Stimulated activated CD8-positive, alpha-beta memory T cell treated with anti-CD3 and anti-CD28 coated beads, Interleukin-15, amount 100 ng/mL, for 24 hours (primary cell): ENCODE measurements around the gene ZC3H12D.
"Not testable (repeated sequence)": the region's sequence is repeated elsewhere in the genome, so short reads cannot be mapped to it uniquely, and the experiment has no call there.

Experiments used
- DNase-seq: peaks from one replicate; pipeline ENCODE4 v3.0.0-alpha.2; 2020; ENCODE audit warnings: low read depth

The ZC3H12D gene

GRCh38 chr6:149484733-149485700 lies at the start of gene ZC3H12D:
ZC3H12D (minus strand) TSS chr6:149485014; CDS start chr6:149474543, 10,471 bp downstream.
- DNase-seq = no peak

- no peak for DNase-seq
These were observed 44.8 kb upstream of the ZC3H12D start for GRCh38 chr6:149529650-149530049.

- DNase-seq = no peak
These were observed 30.7 kb upstream of the ZC3H12D start for GRCh38 chr6:149515494-149515893.

- DNase-seq = no peak
These were observed 29.1 kb upstream of the ZC3H12D start for GRCh38 chr6:149513915-149514314.

GRCh38 chr6:149510793-149511512 lies 26.1 kb upstream of the ZC3H12D start:
- no peak for DNase-seq

- DNase-seq = no peak
These were observed 23.7 kb upstream of the ZC3H12D start for GRCh38 chr6:149508485-149508884.

- no peak for DNase-seq
These were observed 19.1 kb upstream of the ZC3H12D start for GRCh38 chr6:149503872-149504271.

- no peak for DNase-seq
These were observed 18.5 kb upstream of the ZC3H12D start for GRCh38 chr6:149503276-149503675.

GRCh38 chr6:149501768-149502167 lies 17.0 kb upstream of the ZC3H12D start:
- DNase-seq = no peak

GRCh38 chr6:149501201-149501600 lies 16.4 kb upstream of the ZC3H12D start:
- DNase-seq = no peak

- no peak for DNase-seq
These were observed 15.3 kb upstream of the ZC3H12D start for GRCh38 chr6:149500096-149500495.

GRCh38 chr6:149499066-149499465 lies 14.3 kb upstream of the ZC3H12D start:
- DNase-seq = no peak

GRCh38 chr6:149497365-149497764 lies 12.6 kb upstream of the ZC3H12D start:
- DNase-seq = no peak

- DNase-seq = not testable (repeated sequence)
These were observed 11.8 kb upstream of the ZC3H12D start for GRCh38 chr6:149496597-149496996.

- not testable (repeated sequence) for DNase-seq
These were observed 10.7 kb upstream of the ZC3H12D start for GRCh38 chr6:149495349-149496016.

GRCh38 chr6:149494810-149495209 lies 10.0 kb upstream of the ZC3H12D start:
- not testable (repeated sequence) for DNase-seq

- DNase-seq = no peak
These were observed 9.0 kb upstream of the ZC3H12D start for GRCh38 chr6:149493761-149494320.

- DNase-seq = no peak
These were observed 8.1 kb upstream of the ZC3H12D start for GRCh38 chr6:149492798-149493343.

- DNase-seq = no peak
These were observed 5.2 kb upstream of the ZC3H12D start for GRCh38 chr6:149489967-149490366.

GRCh38 chr6:149488815-149489214 lies 4.0 kb upstream of the ZC3H12D start:
- DNase-seq = no peak

- no peak for DNase-seq
These were observed 2.5 kb upstream of the ZC3H12D start for GRCh38 chr6:149487316-149487715.
